ENCODE data around the gene RC3H2.
A peak's percentile ranks its signal among the peaks of the same experiment; 100 is the strongest.

Gene RC3H2, protein sequence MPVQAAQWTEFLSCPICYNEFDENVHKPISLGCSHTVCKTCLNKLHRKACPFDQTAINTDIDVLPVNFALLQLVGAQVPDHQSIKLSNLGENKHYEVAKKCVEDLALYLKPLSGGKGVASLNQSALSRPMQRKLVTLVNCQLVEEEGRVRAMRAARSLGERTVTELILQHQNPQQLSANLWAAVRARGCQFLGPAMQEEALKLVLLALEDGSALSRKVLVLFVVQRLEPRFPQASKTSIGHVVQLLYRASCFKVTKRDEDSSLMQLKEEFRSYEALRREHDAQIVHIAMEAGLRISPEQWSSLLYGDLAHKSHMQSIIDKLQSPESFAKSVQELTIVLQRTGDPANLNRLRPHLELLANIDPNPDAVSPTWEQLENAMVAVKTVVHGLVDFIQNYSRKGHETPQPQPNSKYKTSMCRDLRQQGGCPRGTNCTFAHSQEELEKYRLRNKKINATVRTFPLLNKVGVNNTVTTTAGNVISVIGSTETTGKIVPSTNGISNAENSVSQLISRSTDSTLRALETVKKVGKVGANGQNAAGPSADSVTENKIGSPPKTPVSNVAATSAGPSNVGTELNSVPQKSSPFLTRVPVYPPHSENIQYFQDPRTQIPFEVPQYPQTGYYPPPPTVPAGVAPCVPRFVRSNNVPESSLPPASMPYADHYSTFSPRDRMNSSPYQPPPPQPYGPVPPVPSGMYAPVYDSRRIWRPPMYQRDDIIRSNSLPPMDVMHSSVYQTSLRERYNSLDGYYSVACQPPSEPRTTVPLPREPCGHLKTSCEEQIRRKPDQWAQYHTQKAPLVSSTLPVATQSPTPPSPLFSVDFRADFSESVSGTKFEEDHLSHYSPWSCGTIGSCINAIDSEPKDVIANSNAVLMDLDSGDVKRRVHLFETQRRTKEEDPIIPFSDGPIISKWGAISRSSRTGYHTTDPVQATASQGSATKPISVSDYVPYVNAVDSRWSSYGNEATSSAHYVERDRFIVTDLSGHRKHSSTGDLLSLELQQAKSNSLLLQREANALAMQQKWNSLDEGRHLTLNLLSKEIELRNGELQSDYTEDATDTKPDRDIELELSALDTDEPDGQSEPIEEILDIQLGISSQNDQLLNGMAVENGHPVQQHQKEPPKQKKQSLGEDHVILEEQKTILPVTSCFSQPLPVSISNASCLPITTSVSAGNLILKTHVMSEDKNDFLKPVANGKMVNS

DNA sequence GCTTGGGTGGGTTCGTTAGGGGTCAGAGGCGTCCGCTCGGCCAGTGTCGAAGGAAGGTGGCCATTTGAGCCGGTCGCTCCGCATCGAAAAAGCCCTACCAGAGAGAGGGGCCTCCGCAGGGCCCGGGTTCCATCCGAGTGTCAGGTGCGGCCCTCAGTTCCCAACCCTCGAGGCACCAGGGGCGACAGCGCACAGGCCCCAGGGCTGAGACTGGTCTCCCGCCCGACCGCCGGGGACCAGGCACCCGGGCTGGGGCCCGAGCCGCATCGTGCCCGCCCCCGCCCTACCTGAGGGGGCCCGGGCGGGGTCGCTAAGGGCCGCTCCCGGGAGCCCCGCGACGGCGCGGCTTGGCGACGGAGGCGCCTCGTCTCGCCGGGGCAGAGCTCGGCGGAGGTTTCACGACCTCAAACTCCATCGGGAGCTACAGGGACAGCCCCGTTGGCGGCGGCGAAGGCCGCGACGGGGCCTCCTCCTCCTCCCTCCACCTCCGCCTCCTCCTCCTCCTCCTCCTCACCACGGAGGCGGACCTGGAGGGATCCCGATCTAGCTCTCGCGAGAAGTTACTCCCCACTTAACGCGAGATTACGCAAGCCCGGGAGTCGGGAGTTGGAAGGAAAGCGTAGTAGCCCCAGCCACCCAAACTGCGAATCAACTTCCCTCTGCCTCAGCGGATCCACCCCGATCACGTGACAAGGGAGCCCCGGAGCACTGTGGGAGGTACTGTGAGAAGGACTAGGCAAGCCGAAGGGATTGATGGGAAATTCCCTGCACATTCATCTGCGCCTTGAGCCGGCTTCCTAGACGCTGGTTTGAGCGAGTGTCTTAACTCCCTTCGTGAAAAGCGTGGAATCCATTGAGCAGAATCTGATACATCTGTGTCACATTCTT lies at the start of gene RC3H2:
RC3H2 (minus strand) TSS at position 537 of the 888 bp plus-strand sequence. CDS start 7,850 bp downstream, outside the sequence.
- peak; percentile 99 for DNase-seq (ENCODE audit: low spot score)

DNA sequence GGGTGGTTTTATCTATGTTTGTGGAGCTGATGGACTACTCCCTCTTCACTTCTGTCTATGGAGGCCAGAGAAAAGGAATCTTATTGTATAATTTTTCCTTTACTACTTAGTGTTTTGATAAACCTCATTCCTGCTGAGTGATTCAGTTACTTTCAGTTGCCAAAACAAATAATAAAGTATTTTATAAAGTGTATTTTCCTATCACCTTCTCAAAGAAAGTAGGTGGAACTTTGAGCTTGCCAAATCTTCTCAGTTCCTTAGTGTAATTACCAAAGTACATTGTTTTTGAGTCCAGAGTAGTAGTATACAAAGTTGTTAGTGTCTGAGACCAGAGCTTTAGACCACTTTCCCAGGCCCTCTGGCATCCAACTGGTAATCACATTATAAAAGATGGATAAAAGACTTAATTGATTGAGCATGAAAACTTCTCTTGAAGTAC lies 49.1 kb upstream of the RC3H2 start:
- DNase-seq (ENCODE audit: low spot score), result no peak

DNA sequence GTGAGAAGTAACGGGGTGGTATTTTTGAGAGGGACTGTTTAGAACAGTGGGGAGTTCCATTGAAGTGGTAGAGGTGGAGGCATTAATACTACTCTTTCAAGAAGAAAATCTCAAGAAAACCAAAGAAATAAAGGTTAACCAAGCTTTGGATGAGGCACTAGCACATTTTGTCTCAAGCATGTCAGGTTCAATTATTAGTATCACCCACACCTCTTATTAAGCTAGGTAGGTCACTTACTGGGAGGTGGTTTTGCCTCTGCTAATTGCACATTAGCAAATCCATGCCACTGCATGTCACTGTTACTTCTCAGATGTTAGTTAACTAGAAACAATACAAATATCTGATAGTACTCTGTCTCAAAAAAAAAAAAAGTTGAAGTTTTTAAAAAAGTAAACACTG lies 45.9 kb upstream of the RC3H2 start:
- no peak for DNase-seq (ENCODE audit: low spot score)

DNA sequence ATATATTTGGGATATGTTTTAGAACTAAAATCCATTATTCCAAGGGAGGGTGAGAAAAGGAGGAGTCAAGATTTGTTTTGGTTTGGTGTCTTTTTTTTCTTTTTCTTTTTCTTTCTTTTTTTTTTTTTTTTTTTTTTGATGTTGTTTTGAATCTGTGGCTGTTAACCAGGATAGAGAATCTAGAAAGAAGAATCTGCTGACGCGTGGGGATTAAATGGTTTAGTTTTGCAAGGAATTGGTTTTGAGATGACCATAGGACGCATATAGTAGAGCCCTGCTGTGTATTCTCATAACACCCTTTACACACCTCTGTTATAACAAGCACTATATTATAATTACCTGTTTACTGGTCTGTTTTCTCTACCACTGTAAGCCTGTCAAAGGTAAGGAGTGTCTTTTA lies 45.1 kb upstream of the RC3H2 start:
- no peak for DNase-seq (ENCODE audit: low spot score)

DNA sequence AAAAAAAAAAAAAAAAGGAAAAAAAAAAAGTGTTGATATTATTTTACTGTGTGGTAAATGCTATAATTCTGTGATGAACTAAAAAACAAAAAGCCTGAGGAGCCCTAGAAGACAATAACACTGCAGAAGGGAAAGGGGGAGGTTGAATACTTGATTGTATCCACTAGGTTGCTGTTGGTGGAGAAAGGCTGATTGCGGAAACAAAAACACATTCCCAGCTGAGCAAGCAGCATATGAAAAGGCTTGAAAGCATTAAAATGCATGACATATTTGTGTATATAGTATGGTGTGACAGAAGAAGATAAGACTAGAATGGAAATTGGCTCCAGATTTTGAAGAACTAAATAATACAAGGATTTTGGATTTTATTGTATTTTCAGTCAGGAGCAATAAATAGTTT lies 44.5 kb upstream of the RC3H2 start:
- no peak for DNase-seq (ENCODE audit: low spot score)

DNA sequence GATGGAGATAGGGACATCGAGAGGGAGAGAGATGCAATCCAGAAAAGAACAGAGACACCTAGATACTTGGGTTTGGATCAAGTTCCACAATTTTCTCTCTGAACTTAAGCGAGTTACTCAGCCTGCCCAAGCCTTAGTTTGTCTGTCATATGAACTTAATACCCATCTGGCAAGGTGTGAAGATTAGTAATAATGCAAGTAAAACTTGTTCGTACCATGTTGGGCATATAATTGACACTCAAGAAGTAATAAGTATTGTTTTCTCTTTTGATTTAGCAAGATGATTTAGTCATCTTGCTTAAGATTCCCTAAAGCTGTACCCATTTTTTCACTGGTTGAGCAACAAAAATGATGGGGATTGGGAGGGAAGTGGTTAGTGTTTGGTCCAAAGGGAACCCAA lies 43.2 kb upstream of the RC3H2 start:
- no peak for DNase-seq (ENCODE audit: low spot score)

DNA sequence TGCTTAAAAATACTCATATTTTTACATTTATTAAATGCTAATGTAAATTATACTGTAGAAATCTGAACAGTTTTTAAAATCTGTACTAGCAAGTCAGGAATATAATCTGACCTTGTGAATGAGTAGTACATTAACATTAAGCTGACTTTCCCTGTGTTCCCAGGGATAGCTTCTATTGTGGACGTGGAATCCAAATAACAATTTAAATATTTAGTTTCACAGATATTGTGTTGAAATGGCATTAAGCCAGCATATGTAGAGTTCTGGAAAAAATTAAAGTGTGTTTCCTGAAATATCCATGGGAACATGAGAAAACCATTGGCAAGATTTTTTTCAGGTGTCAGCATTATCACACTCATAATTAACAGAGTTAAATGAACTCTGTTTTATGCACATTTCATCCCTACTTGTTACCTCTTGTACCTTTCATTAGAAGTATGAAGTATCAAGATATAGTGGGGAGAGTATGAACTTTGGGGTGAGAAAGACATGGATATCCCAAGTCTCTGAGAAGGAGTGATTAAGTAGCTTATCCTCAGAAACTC lies 41.4 kb upstream of the RC3H2 start:
- DNase-seq (ENCODE audit: low spot score), result no peak

DNA sequence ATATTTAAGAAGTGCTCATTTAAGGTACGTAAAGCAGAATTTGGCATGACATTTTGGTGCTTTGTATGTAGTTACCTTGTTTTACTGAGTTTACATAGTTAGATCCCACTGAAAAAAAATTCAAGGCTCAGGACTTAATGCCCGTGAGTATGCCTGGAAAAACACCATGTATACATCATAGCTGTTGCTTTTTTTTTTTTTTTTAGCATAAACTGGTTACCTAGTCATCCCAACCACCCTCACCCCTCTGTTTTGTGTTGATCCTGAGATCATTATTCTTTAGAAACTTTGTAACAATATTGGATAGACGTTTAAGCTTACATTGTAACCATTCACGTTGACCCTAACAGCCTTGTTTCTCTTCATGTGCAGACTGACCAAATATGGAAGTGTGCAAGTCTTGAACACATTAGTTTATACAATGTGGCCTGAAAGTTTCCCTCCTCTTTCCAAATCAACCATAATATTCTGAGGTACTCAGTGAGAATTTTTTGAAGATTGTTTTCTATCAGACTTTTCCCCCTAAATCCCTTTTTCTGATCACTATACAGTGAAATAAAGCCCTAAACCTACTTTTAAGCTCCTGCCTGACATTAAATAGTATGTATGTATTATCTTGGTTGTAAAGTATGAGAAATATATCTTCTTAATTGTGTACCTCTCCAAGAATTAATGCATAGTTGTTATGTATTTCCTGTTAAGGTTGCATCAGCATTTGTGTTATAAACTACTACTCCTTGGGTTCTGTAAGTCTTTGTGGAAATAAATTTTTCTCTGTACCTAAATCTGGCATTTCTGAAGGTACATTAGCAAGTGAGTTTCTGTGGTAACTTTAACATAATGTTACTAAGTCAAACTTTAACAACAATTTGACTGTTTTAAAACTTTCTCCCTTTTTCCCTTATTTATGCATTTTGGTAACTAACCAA lies 40.1 kb upstream of the RC3H2 start:
- no peak for DNase-seq (ENCODE audit: low spot score)

DNA sequence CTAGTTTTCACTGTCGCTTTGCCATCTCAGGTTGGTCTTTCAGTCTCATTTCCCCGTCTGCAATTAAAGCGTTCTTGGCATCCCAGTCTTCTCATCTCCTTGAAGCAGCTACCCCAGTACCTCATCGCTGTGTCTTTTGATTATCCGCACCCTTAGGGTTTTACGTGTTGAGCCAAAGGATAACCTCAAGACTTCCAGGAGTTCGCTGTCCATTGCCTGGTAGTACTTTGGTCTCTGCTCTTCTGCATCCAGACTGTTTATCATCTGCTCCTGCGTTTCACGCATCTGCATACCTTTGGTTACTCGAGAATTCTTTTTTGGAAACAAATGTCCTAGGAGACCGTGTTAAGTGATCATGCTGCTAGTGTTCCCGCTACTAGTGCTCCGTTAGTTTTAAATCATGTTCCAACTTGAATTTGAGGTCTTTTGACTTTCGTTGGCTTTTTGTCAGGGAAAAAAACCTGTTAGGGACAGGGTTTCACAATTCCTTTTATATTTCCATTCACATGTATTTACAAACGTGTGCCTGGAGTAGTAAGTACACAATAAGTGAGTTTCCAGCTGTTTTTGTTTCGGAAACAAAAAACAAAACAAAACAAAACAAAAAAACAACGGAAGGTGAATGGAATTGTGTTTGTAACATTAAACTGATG lies 36.5 kb upstream of the RC3H2 start:
- DNase-seq (ENCODE audit: low spot score), result peak; percentile 19

DNA sequence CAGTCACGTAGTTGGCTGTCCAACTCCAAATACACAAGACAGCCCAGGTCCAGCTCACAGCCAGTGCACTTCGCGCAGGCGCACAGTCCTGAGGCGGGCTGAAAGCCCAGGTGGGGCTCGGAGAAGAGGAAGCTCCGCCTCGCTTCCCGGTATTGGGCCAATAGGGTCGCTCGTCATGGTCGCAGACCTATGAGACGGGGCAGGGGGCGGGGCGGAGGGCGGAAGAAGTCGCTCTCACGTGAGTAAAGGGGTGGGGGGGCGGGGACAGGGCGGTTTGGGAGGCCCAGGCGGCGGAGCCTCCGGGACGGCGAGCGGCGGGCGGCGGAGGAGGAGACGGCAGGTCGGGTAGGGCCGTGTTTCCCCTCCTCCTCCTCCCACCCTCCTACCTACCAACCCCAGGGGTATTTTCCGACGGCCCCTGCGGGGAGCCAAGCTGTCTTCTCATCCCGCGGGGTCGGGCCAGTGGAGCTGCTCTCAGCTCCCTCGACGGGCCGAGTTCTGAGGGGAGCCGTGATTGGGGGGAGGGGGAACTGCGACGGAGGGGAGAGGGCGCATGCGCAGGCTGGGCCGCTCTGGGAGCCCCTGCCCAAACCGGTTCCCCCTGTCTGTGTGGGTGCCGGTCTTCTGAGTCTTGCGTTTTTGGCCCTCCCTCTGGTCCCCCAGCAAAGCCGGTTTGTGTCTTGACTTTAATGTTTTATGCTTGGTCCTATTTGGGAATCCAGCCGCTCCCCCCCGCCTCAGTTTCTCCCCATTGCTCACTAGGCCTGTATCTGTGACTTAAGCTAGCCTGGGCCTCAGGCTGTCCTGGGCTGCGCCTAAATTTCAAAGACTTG lies 35.8 kb upstream of the RC3H2 start, which contains the start of gene RABGAP1:
RABGAP1 (plus strand) TSS at position 272 of the 833 bp plus-strand sequence. CDS start 16,040 bp downstream, outside the sequence.
- peak; percentile 98 for DNase-seq (ENCODE audit: low spot score)

DNA sequence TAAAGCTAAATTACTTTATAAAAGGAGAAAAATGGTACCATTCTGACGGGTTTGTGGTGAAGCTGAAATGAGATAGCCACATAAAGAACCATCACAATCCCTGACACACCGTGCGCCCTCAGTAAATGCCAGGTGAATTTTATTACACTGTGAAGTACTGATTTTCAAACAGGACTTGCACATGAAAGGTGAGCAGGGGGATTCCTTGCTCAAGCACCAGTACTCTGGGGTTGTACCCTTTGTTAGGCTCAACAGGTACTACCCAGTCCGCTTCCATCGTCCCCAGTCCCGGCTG lies 35.2 kb upstream of the RC3H2 start:
- DNase-seq (ENCODE audit: low spot score), result no peak

DNA sequence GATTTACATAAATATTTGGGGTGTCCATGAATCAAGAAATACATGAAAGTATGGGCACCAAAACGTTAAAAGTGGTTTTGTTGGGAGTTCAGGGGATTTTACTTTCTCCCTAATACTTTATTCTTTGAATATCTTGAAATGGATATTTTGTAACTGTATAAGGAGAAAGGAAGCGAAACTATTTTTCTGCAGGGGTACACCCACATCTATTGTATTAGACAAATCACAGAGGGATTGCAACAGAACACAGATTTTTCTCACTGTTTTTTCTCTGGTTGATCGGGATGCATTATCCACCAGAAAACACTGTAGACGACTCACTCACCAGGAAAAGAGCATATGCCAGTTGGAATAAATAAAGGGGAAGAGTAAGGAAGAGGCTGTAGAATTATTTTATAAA lies 34.4 kb upstream of the RC3H2 start:
- DNase-seq (ENCODE audit: low spot score), result no peak

DNA sequence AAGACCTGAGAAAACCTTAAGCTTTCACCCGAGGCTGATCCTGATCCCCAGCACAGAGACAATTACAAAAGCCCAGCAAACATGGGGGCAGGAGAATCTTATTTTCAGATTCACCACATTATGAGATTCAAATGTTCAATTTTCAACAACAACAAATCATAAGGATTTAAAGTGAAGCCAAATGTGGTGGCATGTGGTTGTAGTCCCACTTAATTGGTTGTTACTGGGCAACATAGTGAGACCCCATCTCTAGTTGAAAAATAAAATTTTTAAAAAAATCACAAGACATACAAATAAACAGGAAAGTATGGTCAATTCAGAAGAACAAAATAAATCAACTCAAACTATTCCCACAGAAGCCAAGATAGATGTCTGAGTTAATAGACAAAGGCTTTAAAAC lies 31.7 kb upstream of the RC3H2 start:
- no peak for DNase-seq (ENCODE audit: low spot score)

DNA sequence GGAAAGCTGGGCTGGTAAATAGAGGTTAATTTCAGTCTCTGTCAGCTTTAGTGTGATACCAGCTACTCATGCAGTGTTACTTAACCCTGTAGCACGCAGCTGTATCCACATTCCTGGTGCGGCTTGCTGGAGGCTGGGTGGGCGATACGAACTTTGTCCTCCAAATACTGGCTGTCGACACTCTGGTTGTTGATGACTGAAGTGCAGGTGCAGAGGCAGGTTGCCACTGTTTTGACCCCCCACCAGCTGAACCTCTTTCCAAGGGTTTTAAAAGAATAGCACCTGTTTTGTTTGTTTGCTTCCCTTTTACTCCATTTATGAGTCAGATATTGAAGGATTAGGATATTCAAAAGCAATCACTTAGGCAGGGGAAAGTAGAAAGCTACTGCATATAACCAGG lies 31.3 kb upstream of the RC3H2 start:
- DNase-seq (ENCODE audit: low spot score), result no peak

DNA sequence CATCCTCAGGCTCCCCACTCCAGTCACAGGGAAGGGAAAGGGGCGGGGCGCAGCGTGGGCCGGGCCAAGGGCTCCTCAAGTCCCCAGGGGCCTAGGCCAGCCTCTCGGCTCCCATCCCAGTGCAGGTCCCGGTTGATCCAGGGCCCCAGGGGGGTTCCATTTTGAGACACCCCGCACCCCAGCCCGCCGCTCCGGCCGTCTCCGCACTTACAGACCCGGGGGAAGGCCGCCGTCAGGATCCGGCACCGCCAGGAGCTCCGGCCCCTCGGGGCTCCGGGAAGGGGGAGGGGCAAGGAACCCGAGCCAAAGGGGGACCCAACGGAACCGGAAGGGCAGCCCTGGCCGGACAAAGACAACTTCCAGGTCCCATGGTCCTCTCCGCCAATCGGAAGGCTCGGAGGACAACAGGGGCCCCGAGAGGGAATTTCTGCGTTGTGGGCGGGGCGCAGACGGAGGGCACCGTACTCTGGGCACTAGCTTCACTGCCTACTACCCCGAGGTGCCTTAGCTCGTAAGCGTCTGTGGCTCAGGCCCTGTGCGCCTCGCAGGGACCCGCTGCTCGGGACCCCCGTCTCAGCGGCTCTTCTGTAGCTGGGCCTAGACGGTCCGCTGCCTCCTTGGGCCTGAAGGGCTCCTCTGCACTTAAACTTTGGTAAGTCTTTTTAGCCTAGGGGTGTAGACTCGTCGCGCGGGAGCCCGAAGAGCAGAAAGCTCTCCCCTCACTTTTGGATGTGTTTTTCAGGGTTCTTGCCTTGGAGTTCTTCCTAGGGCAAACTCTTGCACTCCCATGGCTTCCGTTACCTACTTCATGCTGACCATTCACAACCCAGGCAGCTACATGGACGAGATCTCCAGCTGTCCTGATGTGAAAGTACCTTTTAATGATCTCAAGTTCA lies 26.3 kb upstream of the RC3H2 start, which contains the start of gene ZBTB26:
ZBTB26 (minus strand) TSS at position 287 of the 896 bp plus-strand sequence. CDS start 11,578 bp downstream, outside the sequence.
- DNase-seq (ENCODE audit: low spot score), result peak; percentile 94

DNA sequence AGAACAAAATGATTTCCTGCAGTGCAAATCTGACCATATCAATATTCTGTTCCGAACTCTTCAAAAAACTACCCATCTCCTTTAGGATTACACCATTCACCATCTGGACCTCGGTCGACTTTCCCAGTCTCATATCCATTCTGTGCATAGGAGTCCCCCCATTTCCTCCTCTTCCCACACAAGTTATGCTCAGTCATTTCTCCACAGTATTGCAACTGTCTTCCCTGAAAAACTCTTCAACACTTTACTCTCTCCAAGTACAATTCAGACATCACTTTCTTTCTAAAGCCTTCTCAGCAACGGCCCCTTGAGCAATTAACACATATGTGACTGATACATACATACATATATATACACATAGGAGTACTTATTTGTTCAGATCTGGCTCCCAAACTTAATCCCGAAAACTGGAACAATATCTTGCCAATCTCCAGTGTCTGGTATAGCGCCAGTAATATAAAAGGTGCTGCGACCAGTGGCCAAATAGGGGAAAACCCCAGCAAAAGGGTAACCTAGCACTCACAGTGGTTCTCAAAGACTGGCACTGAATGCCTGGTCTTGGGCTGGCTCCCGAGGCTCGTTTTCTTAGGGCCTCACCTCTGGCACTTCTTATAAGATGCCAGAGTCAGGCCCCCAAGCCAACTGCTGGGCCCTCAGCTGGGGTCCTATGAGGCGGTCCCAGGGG lies 25.5 kb upstream of the RC3H2 start:
- DNase-seq (ENCODE audit: low spot score), result peak; percentile 16

All from SW480 (cell line).